RWPE1 (cell line): ENCODE data around the gene TRPV6.

Experiments used
- CTCF ChIA-PET: fragments of 350-600 bp; sonication (Branson Sonifier 250); formaldehyde crosslinking; extraction: SDS; loops from one replicate; lab custom pipeline; 2021; lab: Yijun Ruan, JAX
- POLR2A ChIA-PET: fragments of 400-600 bp; formaldehyde crosslinking; extraction: SDS; loops from one replicate; lab custom pipeline; 2020; ENCODE audit warnings: antibody characterized with exemption; ENCODE audit not compliant: low non-redundant PET; lab: Yijun Ruan, JAX
- DNase-seq: peaks from one replicate; pipeline ENCODE4 v3.0.0; 2012; ENCODE audit warnings: low spot score
- H3K27ac ChIP-seq: fragments of 450-650 bp; 2 replicates; pipeline ENCODE4 v1.5.1; 2017
- TF ChIP-seq, protein P1 (sequence below): fragments of 450-650 bp; conservative IDR thresholded peaks from 2 replicates; pipeline ENCODE4 v1.5.1; 2017; ENCODE audit warnings: low read depth, mild to moderate bottlenecking

Gene TRPV6

DNA sequence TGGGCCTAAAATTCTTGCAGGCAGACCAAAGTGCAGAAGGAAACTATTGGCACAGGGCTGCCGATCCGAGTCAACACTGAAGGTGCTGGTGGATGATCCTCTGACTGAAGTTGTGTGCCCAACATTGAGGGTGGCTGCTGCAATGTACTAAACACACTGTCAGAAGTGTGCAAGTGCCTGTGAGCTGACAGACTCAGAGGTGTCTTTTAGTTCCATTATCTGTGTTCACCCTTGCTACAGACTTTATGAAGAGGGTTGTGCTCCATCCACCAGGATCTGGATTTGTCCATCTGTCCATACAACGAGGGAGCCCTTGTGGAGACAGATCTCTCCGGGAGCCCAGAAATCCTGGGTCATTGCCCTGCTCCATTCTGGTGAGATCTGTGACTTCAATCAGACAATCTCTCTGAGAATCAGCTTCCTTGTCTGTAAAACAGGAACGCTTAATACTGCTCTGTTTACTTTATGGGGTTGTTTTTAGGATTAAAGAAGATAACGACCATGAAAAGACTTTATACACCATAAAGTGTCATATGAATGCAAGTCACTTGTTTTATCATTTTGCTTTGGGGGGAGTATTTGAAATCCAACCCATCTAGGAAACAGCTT is 9.5 kb upstream of the TRPV6 start:
- POLR2A ChIA-PET, result no interaction called here
- TF ChIP-seq, protein P1, sequence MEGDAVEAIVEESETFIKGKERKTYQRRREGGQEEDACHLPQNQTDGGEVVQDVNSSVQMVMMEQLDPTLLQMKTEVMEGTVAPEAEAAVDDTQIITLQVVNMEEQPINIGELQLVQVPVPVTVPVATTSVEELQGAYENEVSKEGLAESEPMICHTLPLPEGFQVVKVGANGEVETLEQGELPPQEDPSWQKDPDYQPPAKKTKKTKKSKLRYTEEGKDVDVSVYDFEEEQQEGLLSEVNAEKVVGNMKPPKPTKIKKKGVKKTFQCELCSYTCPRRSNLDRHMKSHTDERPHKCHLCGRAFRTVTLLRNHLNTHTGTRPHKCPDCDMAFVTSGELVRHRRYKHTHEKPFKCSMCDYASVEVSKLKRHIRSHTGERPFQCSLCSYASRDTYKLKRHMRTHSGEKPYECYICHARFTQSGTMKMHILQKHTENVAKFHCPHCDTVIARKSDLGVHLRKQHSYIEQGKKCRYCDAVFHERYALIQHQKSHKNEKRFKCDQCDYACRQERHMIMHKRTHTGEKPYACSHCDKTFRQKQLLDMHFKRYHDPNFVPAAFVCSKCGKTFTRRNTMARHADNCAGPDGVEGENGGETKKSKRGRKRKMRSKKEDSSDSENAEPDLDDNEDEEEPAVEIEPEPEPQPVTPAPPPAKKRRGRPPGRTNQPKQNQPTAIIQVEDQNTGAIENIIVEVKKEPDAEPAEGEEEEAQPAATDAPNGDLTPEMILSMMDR, result no peak
- H3K27ac ChIP-seq, result no peak overlapping the region
- no peak for DNase-seq
- CTCF ChIA-PET, result interaction anchor here (0.6 kb wide), 2 partner anchors 333 to 337 kb away, joined by 3 read pairs; no protein-coding TSS in a partner anchor

DNA sequence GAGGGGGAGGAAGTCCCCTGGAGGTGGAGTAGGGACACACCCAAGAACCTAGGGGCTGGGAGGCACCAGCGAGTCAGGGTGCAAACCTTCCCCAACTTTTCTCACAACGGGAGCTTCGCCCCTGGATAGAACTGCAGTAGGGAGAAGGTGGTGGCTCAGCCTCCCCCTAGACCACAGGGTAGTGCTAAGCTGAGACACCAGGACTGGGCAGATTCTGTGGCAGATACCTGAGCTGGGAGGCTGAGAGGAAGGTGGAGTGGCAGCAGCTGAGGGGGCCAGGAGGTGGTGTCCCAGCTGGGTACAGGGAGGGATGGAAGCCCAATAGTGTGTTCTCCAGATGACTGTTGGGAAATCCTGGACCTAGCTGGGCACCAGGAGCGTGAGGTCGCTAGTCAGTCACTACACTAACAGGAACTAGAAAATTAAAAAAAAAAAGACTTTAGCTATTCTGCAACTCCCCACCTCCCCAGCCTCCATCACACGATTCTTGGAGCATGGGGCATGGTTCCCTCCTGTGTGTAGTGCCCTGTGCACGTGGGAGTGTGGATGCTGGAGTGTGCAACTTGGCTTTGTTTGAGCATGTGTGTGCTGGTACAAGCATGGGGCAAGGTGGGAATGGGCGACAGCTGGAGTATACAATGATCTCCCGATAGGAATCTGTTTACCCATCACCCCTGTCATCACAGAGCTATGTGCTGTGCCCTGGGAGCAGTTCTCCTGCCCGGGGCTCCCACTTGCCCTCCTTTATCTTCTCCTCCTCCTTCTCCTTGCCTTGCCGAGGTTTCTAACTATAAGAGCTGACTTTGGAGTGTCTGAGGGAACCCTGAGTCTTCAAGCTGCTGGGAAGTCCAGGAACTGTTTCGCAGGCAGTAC is 8.8 kb upstream of the TRPV6 start:
- TF ChIP-seq, protein P1, result no peak
- no peak for DNase-seq
- CTCF ChIA-PET, result interaction anchor here (0.6 kb wide), 3 partner anchors 332 to 596 kb away, joined by 3 read pairs; no protein-coding TSS in a partner anchor
- POLR2A ChIA-PET, result no interaction called here
- no peak overlapping the region for H3K27ac ChIP-seq

DNA sequence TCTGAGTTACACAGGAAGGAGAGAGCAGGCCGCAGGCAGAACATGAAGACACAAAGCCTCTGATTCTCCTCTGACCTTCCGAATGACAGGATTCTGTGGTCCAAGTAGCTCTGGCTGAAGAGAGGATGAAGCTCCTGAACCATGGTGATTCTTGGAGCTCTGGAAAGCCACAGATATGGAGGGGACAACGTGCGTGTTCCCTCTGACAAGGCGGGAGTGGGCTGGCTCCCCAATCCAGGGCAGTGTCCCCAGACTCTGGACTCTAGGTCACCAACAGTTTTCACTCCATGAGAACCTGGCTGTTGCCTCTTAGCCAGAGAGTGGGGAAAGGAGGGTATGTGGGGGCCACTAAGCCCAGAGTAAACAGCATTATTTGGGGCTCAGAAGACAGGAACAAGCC is 7.4 kb upstream of the TRPV6 start:
- ChIA-PET POLR2A (no interaction called here), CTCF (no interaction called here)
- DNase-seq, result no peak
- TF ChIP-seq, protein P1, result no peak
- no peak overlapping the region for H3K27ac ChIP-seq

DNA sequence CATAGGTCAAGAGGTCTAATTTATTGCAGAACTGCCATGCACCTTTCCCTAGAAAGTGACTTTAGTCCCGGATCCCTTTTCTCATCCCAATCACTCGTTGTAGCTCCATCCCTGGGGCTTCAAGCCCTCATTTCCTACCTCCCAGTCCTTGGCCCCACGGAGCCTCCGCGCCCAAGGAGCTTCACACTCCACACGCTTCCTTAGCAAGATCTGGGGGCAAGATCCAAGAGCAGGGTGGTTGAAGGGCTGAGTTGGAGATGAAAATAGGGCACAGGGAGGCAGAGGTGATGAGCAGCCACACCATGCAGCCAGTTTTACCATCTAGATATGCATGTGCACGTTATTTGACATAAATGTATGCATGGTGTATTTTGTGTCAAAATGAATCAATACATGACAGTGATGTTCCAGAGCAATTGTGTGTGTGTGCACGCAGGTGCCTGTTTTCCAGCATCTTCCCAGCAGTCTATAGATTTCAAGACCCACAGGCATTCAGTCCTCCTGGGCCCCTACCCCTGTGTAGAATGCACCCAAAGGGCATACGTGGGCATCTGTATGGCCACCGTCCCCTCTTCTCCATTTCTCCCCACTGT is 6.0 kb upstream of the TRPV6 start:
- TF ChIP-seq, protein P1, result no peak
- no peak overlapping the region for H3K27ac ChIP-seq
- no peak for DNase-seq
- ChIA-PET POLR2A (no interaction called here), CTCF (no interaction called here)

DNA sequence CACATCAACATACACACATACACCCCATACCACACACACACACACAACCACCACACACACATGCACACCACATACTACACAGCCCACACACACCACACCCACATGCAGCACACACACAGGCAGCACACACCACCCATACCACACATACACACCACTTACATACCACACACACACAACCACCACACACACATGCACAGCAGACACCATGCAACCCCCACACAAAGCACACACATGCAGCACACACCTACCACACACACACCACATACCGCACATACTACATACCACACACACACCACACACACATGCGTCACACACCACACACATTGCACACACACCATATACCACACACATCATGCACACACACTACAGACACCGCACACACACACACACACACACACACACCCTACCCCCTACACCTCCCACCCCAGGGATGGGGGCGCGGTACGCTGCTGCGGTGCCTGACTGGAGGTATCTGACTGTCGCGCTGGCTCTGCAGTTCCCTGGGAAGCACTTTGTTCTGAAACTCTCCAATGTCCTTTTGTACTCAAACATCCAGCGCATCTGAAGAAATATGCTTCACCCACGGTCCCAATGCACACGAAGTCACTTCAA is 5.4 kb upstream of the TRPV6 start:
- TF ChIP-seq, protein P1, result no peak
- no peak overlapping the region for H3K27ac ChIP-seq
- DNase-seq, result no peak
- CTCF ChIA-PET, result no interaction called here
- POLR2A ChIA-PET, result no interaction called here

DNA sequence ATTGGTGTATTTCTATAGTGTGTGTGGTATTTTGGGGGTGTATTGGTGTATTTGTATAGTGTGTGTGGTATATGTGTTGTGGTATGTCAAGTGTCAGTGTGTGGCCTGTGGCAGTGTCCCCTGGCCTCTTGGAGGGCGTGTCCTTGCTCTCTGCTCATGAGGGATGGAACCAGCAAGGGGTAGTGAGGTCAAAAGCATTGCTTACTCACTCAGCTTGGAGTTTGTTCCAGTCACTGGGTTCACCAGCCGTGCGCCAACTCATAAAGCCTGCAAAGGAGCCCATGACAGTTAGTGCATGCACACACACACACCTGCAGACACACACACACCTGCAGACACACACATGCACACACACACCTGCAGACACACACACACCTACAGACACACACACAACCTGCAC is 4.3 kb upstream of the TRPV6 start:
- ChIA-PET CTCF (no interaction called here), POLR2A (no interaction called here)
- TF ChIP-seq, protein P1, result no peak
- DNase-seq, result no peak
- no peak overlapping the region for H3K27ac ChIP-seq
